Sigmoid colon (tissue), 4 donors: ENCODE data around the gene PPP1R27.
A peak's percentile ranks its signal among the peaks of the same experiment; 100 is the strongest.

ENCODE experiments used
- CTCF ChIP-seq, 4 experiments: fragments of 450-650 bp in 3 of 4; fragments of 200-600 bp in 1 of 4; IDR thresholded peaks; one replicate each; pipeline ENCODE4 v1.5.1; 2016 to 2019; ENCODE audit warnings: antibody characterized with exemption in 4 of 4, mild to moderate bottlenecking in 3 of 4, moderate library complexity in 2 of 4
- EP300 ChIP-seq, 4 donors: sonication (generic); formaldehyde crosslinking; IDR thresholded peaks; one replicate each; pipeline ENCODE4 v1.6.1; 2017; ENCODE audit warnings: antibody characterized with exemption in 4 of 4
- POLR2A ChIP-seq, 2 donors: fragments of 450-650 bp; IDR thresholded peaks; one replicate each; pipeline ENCODE4 v1.6.1; 2016; ENCODE audit warnings: antibody characterized with exemption in 2 of 2, mild to moderate bottlenecking in 2 of 2, moderate library complexity in 2 of 2
- POLR2AphosphoS5 ChIP-seq, 4 donors: sonication (generic); formaldehyde crosslinking; IDR thresholded peaks; one replicate each; pipeline ENCODE4 v1.6.1; 2017; ENCODE audit warnings: antibody characterized with exemption in 4 of 4

- no peak for TF ChIP-seq POLR2A (IDR thresholded peaks at IDR 0.05)
- TF ChIP-seq CTCF (IDR thresholded peaks at IDR 0.05), result no peak
- TF ChIP-seq EP300 (IDR thresholded peaks at IDR 0.05), result no peak
- peak in 3 of 4 donors; percentile 99 for TF ChIP-seq POLR2AphosphoS5 (IDR thresholded peaks at IDR 0.05)
These were observed 36.1 kb upstream of the PPP1R27 start, which contains the start of gene ARHGDIA for GRCh38 chr17:81870981-81871386.
